GM06990 (cell line): ENCODE measurements around the gene WDR72.

ENCODE experiments used
- DNase-seq: peaks from one replicate; pipeline ENCODE4 v3.0.0-alpha.2; 2011; ENCODE audit not compliant: insufficient read length; ENCODE audit errors: extremely low read depth
- H3K27me3 ChIP-seq: replicated peaks from 2 replicates; pipeline ENCODE4 v1.6.0; 2011; ENCODE audit warnings: low read length; ENCODE audit not compliant: control insufficient read depth, insufficient read depth
- H3K36me3 ChIP-seq: 2 replicates; pipeline ENCODE4 v1.5.1; 2011; ENCODE audit warnings: low read length; ENCODE audit not compliant: control insufficient read depth, insufficient read depth
- H3K4me3 ChIP-seq: replicated peaks from 2 replicates; pipeline ENCODE4 v1.5.1; 2011; ENCODE audit warnings: low read depth, mild to moderate bottlenecking, control low read depth, low read length
- CTCF ChIP-seq: IDR thresholded peaks from 2 replicates; pipeline ENCODE4 v1.5.1; 2011; ENCODE audit warnings: low read length, control low read depth, mild to moderate bottlenecking, inconsistent platforms; ENCODE audit not compliant: insufficient read depth, poor library complexity, severe bottlenecking

WDR72 gene

GRCh38 chr15:53539878-53540277, 219.6 kb downstream of the WDR72 start:
- DNase-seq = no peak
- Histone ChIP-seq H3K27me3 (no peaks in the 10 kb centered on the region), H3K4me3 (no peak overlapping the region), H3K36me3 (no peaks in the 10 kb centered on the region)
- TF ChIP-seq CTCF = no peak

GRCh38 chr15:53536479-53537120, 222.9 kb downstream of the WDR72 start:
- H3K27me3 ChIP-seq = no peaks in the 10 kb centered on the region
- no peak overlapping the region for H3K4me3 ChIP-seq
- no peak for TF ChIP-seq CTCF
- no peaks in the 10 kb centered on the region for H3K36me3 ChIP-seq
- DNase-seq = no peak

- no peaks in the 10 kb centered on the region for H3K36me3 ChIP-seq
- DNase-seq = no peak
- no peak for TF ChIP-seq CTCF
- no peak overlapping the region for H3K4me3 ChIP-seq
- no peaks in the 10 kb centered on the region for H3K27me3 ChIP-seq
Measured at GRCh38 chr15:53535886-53536285, 223.6 kb downstream of the WDR72 start.

- H3K27me3 ChIP-seq = no peaks in the 10 kb centered on the region
Measured at GRCh38 chr15:53534105-53534839, 225.2 kb downstream of the WDR72 start.

GRCh38 chr15:53530761-53531160, 228.7 kb downstream of the WDR72 start:
- Histone ChIP-seq H3K36me3 (no peaks in the 10 kb centered on the region), H3K27me3 (no peaks in the 10 kb centered on the region), H3K4me3 (no peak overlapping the region)
- DNase-seq = no peak
- no peak for TF ChIP-seq CTCF

More at GRCh38 chr15:53534105-53534839, 225.2 kb downstream of the WDR72 start:
- DNase-seq = no peak
- Histone ChIP-seq H3K36me3 (no peaks in the 10 kb centered on the region), H3K4me3 (no peak overlapping the region)
- TF ChIP-seq CTCF = no peak
